Stomach smooth muscle (tissue), 2 donors: ENCODE data around the gene SAP30L.

Experiments
- H3K27ac ChIP-seq: one replicate; pipeline ENCODE4 v1.7.0; 2013; ENCODE audit warnings: mild to moderate bottlenecking, low read length, inconsistent platforms
- H3K27me3 ChIP-seq, 2 donors: one replicate each; pipeline ENCODE4 v1.7.0; 2013; ENCODE audit warnings: low read length in 2 of 2; ENCODE audit not compliant: insufficient read depth in 2 of 2, control insufficient read depth in 1 of 2
- H3K36me3 ChIP-seq, 2 donors: one replicate each; pipeline ENCODE4 v1.7.0; 2013; ENCODE audit warnings: low read length in 2 of 2; ENCODE audit not compliant: control insufficient read depth in 2 of 2, insufficient read depth in 2 of 2
- H3K4me1 ChIP-seq: one replicate; pipeline ENCODE4 v1.7.0; 2013; ENCODE audit warnings: low read length; ENCODE audit not compliant: control insufficient read depth, insufficient read depth
- H3K4me3 ChIP-seq, 2 donors: one replicate each; pipeline ENCODE4 v1.7.0; 2013; ENCODE audit warnings: low read length in 2 of 2
- H3K9ac ChIP-seq, 2 donors: one replicate each; pipeline ENCODE4 v1.7.0; 2013; ENCODE audit warnings: low read length in 2 of 2, mild to moderate bottlenecking in 1 of 2
- H3K9me3 ChIP-seq, 2 donors: one replicate each; pipeline ENCODE4 v1.7.0; 2013; ENCODE audit warnings: low read length in 2 of 2; ENCODE audit not compliant: control insufficient read depth in 2 of 2
- donor health status: healthy.
- donor health status: Pancreatic carcinoma.

Gene SAP30L

DNA sequence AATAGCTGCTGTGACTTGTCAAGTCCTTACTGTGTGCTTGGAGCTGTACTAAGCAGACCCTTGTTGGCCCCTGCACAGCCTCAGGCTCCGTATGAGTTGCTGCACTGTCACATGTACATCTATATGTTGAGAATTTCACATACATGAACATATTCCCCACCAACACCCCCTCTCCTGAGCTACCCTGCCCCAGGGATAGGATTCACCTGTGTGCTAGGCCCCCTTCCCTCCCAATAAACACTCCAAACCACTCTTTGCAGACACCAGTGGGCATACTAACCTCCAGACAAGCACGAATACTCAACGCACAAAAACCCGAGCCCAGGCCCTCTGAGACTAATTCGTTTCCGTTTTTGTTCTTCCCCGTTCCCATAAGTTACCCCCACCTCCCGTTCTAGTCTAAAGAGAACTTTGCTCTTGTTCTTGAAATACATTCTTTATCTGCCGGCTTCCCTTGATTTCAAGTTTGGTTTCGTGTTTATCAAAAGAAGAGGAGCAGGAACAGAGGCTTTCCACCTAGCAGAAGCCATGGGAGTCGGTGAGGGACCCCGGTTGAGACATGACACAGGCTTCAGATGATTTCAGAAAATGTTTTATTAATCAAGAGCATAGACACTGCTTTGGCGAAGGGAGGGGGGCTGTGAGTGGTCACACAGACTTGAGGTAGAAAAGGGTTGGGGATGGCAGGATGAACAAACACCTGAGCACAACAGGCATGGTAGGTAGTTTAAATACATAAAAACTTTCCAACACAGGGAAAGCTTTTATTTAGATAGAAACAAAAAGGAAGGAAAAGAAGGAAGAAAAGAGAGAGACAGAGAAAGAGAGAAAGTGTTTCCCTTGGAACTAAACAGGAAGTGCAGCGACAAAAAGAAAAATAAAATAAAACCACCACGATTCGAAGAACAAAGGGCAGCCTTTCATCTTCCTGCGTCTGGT, 28.9 kb downstream of the SAP30L start:
- no peak overlapping the region for H3K4me3 ChIP-seq
- H3K9ac ChIP-seq: no peak overlapping the region
- H3K27ac ChIP-seq: no peak overlapping the region
- H3K9me3 ChIP-seq: no peaks in the 10 kb centered on the region
- H3K27me3 ChIP-seq: peaks cover 89 to 95% of the 10 kb centered on the region in 2 donors
- H3K4me1 ChIP-seq: peaks cover 48% of the 10 kb centered on the region
- H3K36me3 ChIP-seq: no peaks in the 10 kb centered on the region

DNA sequence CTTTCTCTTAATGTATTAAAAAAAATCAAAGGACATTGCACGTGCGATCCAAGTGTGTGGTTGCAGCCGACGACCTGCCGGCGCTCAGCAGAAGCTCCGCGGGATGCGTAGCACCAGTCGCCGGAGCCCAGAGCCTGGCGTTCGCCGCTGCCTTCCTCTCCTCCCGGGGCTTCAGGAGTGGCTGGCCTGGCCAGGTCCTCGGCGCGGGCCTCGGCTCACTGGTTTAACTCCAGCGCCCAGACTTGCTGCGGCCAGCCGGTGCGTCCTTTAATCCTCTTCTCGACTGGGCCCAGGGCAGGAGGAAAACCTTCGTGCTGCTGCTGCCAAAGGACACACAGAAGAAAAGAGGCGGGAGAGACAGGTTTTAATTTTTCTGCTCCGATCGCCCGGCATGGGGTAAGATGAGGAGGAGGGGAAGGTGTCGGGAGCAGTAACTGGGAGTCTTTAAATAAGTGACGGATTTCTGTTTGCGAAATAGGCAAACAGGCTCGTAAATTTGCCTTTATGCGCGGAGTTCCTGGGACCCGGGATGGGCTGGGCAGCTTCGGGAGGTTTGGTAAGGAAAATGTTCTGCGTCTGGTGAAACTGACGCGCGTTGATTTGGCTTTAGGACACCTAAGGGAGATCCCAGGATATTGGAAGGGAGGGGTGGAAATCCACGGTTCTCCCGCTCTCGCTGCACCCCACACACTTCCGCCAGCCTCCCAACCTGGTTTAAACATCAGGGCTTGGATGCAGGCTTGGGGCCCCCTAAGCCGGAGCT, 30.0 kb downstream of the SAP30L start:
- H3K27ac ChIP-seq: no peak overlapping the region
- H3K36me3 ChIP-seq: no peaks in the 10 kb centered on the region
- H3K27me3 ChIP-seq: peaks cover 94 to 99% of the 10 kb centered on the region in 2 donors
- H3K4me1 ChIP-seq: peaks cover 52% of the 10 kb centered on the region
- no peaks in the 10 kb centered on the region for H3K9me3 ChIP-seq
- H3K9ac ChIP-seq: no peak overlapping the region
- peak overlapping the region in 1 of 2 donors; percentile 15 for H3K4me3 ChIP-seq

DNA sequence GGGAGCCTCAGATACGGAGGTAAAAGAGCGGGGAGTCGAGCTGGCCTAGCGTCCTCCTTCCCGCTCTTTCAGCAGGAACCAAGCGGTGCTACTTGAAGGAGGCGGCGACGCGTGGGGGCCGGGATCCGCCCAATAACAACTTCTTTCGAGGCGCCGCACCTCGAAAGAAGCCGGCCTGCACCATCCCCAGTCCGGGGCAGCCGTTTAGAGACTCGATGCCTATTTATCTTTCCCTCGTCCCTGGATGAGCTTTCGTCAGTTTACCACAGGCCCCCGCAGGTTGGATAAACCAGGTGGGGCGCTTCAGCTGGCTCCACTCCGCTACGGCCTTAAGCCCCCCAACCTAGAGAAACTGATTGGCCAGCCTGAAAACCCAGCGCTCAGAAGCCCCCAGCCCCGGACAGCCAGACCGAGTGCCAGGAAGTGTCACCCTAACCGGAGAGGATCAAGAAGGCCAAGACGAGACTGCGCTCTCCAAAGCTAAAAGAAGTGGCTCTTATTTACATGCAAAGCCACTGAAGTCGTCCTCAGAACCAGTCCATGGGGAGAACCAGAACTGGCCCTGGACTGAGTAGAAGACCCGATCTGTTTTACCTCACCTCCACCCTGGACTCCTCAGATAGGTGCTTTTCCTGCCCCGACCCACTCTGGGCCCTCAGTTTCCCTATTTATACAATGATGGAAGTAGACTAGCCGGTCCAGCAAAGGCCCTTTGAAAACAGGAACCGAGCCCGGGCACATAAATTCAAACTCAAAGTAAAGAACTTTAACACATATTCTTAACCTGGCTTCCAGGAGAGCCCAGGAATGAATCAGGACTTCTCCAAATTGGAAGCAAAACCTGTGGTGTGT, 30.8 kb downstream of the SAP30L start:
- Histone ChIP-seq H3K27ac (no peak overlapping the region), H3K4me1 (peaks cover 52% of the 10 kb centered on the region), H3K9me3 (no peaks in the 10 kb centered on the region), H3K4me3 (peak overlapping the region in 1 of 2 donors; percentile 66), H3K36me3 (no peaks in the 10 kb centered on the region), H3K9ac (no peak overlapping the region), H3K27me3 (peaks cover 94 to 99% of the 10 kb centered on the region in 2 donors)

DNA sequence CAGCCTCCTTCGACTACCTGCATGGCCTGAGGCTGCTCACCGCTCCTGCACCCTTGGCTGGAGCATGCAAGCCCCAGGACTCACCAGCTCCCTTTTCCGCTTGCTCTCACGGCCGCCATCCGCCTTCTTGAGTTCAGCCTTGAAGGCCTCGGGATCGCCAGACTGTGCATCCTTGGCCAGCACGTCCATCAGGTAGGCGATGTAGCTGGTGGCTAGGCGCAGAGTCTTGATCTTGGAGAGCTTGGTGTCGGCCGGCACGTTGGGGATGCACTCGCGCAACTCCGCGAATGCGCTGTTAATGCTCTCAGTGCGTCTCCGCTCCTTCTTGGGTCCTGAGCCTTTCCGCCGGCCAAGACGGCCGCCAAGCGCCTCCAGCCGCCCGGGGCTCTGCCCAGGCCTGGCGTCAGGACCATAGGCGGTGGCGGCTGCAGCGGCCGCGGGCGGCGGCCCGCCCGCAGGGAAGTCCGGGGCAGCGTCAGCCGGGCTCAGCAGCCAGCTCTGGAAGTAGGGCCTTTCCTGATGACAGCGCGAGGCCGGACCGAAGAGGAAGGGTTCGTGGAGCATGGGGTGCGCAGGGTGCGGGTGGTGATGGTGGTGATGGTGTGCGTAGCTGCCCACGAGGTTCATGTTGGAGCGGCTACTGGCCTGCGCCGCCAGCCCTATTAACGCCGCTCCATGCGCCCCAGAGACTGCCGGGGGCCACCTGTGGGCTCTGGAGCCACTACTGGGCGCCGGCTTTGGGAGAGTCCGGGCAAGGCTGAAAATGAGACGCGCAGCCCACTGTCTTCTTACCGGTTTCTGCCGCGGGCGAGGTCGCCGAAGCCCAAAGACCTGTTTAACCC, 31.8 kb downstream of the SAP30L start:
- Histone ChIP-seq H3K4me1 (peaks cover 54% of the 10 kb centered on the region), H3K4me3 (peak overlapping the region; percentile 24 to 66), H3K36me3 (no peaks in the 10 kb centered on the region), H3K9ac (no peak overlapping the region), H3K9me3 (no peaks in the 10 kb centered on the region), H3K27me3 (peaks cover 97 to 100% of the 10 kb centered on the region in 2 donors), H3K27ac (no peak overlapping the region)

DNA sequence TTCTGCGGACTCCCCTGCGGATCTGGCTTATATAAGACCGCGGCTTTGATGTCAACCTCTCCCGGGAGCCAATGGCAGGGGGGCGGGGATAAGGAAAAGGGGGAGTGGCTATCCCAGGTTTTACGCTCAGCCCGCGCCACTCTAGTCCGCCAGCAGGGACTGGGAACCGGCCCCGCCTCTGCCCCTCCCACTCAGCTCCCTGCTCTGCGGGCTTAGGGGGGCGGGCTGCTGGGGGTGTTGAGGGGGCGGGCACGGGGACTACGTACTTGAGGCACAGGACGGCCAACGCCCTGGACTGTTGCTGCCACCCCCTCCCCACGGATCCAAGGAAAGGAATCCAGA, 32.4 kb downstream of the SAP30L start, which contains the start of gene HAND1:
TSS of gene HAND1 (minus strand) at position 4 of the 342 bp plus-strand sequence. CDS start 219 bp downstream, outside the sequence.
- H3K4me3 ChIP-seq: peak within 1 kb of the TSS; percentile 24 to 66
- no peak within 1 kb of the TSS for H3K9ac ChIP-seq
- no peak within 1 kb of the TSS for H3K27ac ChIP-seq
- no peaks in the 10 kb centered on the region for H3K9me3 ChIP-seq
- peaks cover 97 to 100% of the 10 kb centered on the region in 2 donors for H3K27me3 ChIP-seq
- H3K4me1 ChIP-seq: peaks cover 57% of the 10 kb centered on the region
- no peaks in the 10 kb centered on the region for H3K36me3 ChIP-seq

DNA sequence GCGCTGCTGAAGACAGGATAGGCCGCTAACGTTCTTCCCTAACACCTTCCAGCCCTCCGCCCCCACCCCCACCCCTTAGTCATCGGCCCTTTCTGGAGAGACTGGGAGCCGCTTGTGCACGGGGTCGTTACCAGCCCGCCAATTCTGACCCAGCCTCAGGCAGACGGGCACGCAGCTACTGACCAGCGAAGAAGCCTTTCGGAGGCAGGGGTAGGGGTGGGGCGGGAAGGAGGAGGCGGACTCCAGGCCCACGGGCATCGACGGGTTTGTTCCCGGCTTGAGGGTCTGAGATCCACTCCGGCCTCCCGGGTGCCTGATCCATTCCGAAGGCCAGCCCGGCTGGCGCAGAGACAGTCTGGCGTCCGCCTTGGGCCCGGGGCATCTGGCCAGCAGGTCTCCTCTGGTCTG, 33.0 kb downstream of the SAP30L start:
- no peak overlapping the region for H3K4me3 ChIP-seq
- H3K27ac ChIP-seq: no peak overlapping the region
- peaks cover 97 to 100% of the 10 kb centered on the region in 2 donors for H3K27me3 ChIP-seq

DNA sequence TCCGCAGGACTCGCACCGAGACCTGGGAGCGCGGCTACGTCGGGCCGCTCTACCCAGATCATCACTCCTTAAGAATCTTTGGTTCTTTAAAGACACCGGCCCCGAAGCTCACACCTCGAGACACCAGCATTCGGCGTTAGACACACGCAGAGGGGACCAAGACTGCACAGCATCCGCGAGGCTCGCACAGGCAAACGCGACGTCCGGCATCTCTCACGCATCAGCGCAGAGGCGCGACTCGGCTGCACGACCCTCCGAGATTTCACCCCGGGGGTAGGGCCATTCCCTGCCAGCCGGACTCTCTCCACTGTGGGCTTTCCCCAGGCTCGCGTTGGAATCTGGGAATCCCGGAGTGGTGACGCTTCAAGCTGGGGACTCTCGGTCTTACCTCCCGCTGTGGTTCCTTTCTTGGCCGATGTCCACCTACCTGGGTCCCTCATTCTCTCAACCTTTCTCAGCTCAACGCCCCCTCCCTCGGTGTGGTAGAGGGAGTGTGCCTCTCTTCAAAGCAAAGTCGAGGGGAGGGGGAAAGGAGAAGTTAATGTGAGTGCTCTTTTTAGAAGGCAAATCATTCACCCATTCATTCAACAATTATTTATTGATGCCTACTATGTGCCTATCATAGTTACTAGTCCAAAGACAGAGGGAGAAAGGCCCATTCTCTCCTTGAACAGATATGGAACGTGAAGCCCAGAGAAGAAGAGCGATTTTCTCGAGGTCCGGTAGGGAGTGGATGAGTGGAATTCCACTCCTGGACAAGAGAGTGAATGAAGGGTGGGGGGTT, 33.6 kb downstream of the SAP30L start:
- no peak overlapping the region for H3K4me3 ChIP-seq
- no peak overlapping the region for H3K27ac ChIP-seq
- no peaks in the 10 kb centered on the region for H3K36me3 ChIP-seq
- H3K9ac ChIP-seq: no peak overlapping the region
- no peaks in the 10 kb centered on the region for H3K9me3 ChIP-seq
- H3K4me1 ChIP-seq: peaks cover 52% of the 10 kb centered on the region
- H3K27me3 ChIP-seq: peaks cover 97 to 100% of the 10 kb centered on the region in 2 donors

More for the DNA sequence above, 33.0 kb downstream of the SAP30L start:
- no peak overlapping the region for H3K9ac ChIP-seq
- H3K4me1 ChIP-seq: peaks cover 52% of the 10 kb centered on the region
- no peaks in the 10 kb centered on the region for H3K9me3 ChIP-seq
- H3K36me3 ChIP-seq: no peaks in the 10 kb centered on the region

DNA sequence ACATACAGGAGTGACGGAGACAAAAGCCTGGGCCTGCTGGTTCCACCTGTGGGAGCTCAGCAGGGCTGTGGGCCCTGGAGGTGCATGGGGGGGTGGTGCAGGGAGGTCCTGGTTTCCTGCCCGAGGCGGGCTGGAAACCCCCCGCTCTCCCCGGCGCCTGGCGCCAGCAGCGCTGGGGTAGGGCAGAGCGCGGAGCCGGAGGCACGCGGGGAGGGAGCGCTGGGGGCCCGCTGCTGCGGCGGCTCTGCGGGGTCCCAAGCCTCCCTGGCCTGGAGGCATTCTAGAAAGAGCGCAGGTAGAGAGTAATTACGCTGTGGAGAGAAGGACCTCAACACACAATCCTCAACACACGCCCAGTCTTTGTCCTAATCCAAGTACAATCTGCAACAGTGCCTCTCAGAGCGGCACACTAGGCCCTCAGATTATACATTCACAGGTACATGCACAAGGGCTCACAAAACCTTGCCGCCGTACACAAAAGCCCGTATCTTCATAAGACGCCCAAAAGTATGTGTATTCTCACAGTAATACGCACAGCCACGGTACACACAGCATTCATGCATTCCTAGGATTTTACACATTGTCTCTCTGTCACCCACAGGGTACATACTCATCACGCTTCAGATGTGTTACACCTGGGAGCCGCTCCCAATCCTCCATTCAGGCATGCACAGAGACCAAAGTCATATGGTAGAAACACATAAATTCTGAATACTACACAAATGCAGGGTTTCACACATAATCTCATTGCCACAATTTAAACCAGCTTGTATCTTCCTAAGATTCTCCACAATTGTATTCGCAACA, 34.4 kb downstream of the SAP30L start:
- Histone ChIP-seq H3K4me3 (no peak overlapping the region), H3K27ac (no peak overlapping the region), H3K36me3 (no peaks in the 10 kb centered on the region), H3K9me3 (no peaks in the 10 kb centered on the region), H3K4me1 (peaks cover 52% of the 10 kb centered on the region), H3K9ac (no peak overlapping the region), H3K27me3 (peaks cover 95 to 100% of the 10 kb centered on the region in 2 donors)

DNA sequence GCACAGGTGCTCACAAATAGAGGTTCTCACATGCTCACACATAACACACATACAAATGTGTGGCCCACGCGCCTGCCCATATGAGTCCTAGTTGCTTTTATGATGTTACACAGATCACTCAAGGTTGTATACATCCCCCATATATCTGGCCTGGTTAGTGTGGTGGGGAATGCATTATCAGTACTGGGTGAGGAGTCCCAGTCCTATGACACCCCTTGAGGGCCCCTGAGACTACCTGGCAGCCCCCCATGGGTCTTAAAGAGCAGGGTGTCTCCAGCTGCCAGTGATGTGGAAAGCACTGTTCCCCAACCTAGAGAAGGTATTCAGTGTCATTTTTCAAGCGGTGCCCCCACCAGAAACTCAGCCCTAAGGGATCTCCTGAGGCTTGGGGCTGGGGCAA, 35.0 kb downstream of the SAP30L start:
- Histone ChIP-seq H3K9ac (no peak overlapping the region), H3K9me3 (peaks cover 0 to 3% of the 10 kb centered on the region in 2 donors), H3K4me3 (no peak overlapping the region), H3K4me1 (peaks cover 48% of the 10 kb centered on the region), H3K36me3 (no peaks in the 10 kb centered on the region), H3K27me3 (peaks cover 95 to 100% of the 10 kb centered on the region in 2 donors), H3K27ac (no peak overlapping the region)
